Keratinocyte (primary cell): ENCODE data around the gene ZFYVE26. TPM values are rescaled to one million over a fixed set of nuclear protein-coding genes. Genes with fewer than 3 reads are reported as not detected.

ENCODE experiments used
- DNase-seq: peaks from one replicate; pipeline ENCODE4 v3.0.0-alpha.2; 2011; ENCODE audit warnings: low read depth, missing footprints, low spot score
- FAIRE-seq: peaks from 2 replicates; lab custom pipeline; 2011; peaks lifted over from hg19 to GRCh38; lab: Jason Lieb, UNC
- H2AFZ ChIP-seq: 2 replicates; pipeline ENCODE4 v1.6.0; 2012; ENCODE audit warnings: low read length, control low read depth, inconsistent platforms; ENCODE audit not compliant: control insufficient read depth
- H3K27ac ChIP-seq: 2 replicates; pipeline ENCODE4 v1.5.1; 2011; ENCODE audit warnings: low read length; ENCODE audit not compliant: control insufficient read depth, insufficient read depth
- H3K27me3 ChIP-seq: 3 replicates; pipeline ENCODE4 v1.6.0; 2011; ENCODE audit warnings: low read length; ENCODE audit not compliant: control insufficient read depth, insufficient read depth; ENCODE audit errors: extremely low read depth
- H3K36me3 ChIP-seq, 2 experiments: 2 replicates in 1 of 2; 3 replicates in 1 of 2; pipeline ENCODE4 v1.5.1; 2011; ENCODE audit warnings: low read length in 2 of 2, mild to moderate bottlenecking in 1 of 2; ENCODE audit not compliant: control insufficient read depth in 2 of 2, insufficient read depth in 2 of 2; ENCODE audit errors: extremely low read depth in 1 of 2
- H3K4me1 ChIP-seq: 3 replicates; pipeline ENCODE4 v1.5.1; 2011; ENCODE audit warnings: low read length; ENCODE audit not compliant: control insufficient read depth, insufficient read depth; ENCODE audit errors: extremely low read depth
- H3K4me2 ChIP-seq: 3 replicates; pipeline ENCODE4 v1.6.0; 2011; ENCODE audit warnings: low read depth, low read length; ENCODE audit not compliant: control insufficient read depth, insufficient read depth; ENCODE audit errors: extremely low read depth
- H3K4me3 ChIP-seq, 3 experiments: fragments of 200-600 bp in 1 of 3; sonication (generic) in 1 of 3; 2 replicates in 2 of 3; 3 replicates in 1 of 3; pipeline ENCODE4 v1.5.1; 2011 to 2016; ENCODE audit warnings: low read length in 3 of 3, mild to moderate bottlenecking in 3 of 3, control low read depth in 2 of 3, inconsistent platforms in 1 of 3, low read depth in 1 of 3, mixed read lengths in 1 of 3, mixed run types in 1 of 3, moderate library complexity in 1 of 3; ENCODE audit not compliant: control insufficient read depth in 2 of 3, insufficient read depth in 2 of 3; ENCODE audit errors: extremely low read depth in 1 of 3
- H3K79me2 ChIP-seq: 2 replicates; pipeline ENCODE4 v1.6.0; 2012; ENCODE audit warnings: low read length; ENCODE audit not compliant: control insufficient read depth, insufficient read depth
- H3K9ac ChIP-seq: 3 replicates; pipeline ENCODE4 v1.6.0; 2011; ENCODE audit warnings: low read length; ENCODE audit not compliant: control insufficient read depth, insufficient read depth; ENCODE audit errors: extremely low read depth
- H3K9me1 ChIP-seq: 3 replicates; pipeline ENCODE4 v1.6.0; 2011; ENCODE audit warnings: low read length; ENCODE audit not compliant: control insufficient read depth, insufficient read depth; ENCODE audit errors: extremely low read depth
- H3K9me3 ChIP-seq: 2 replicates; pipeline ENCODE4 v1.5.1; 2012; ENCODE audit warnings: low read depth, low read length; ENCODE audit not compliant: control insufficient read depth
- H4K20me1 ChIP-seq: 3 replicates; pipeline ENCODE4 v1.6.0; 2011; ENCODE audit warnings: low read length; ENCODE audit not compliant: control insufficient read depth, insufficient read depth; ENCODE audit errors: extremely low read depth
- EZH2 ChIP-seq: IDR thresholded peaks from one replicate; pipeline ENCODE4 v1.6.1; 2012; ENCODE audit warnings: inconsistent platforms, mild to moderate bottlenecking, low read length, moderate library complexity
- dilution Hi-C: fragments of 300-500 bp; cut with MboI; formaldehyde crosslinking; loops from one replicate; pipeline ENCODE4 v1.7.0; 2020; ENCODE audit warnings: low sequenced_read_pairs; ENCODE audit not compliant: extremely low pct_ligation_motif_present
- polyA plus RNA-seq, 5 experiments: library from polyadenylated mRNA; depleted of rRNA in 3 of 5; stranded (reverse) in 3 of 5; stranded (forward) in 1 of 5; unstranded in 1 of 5; fragments of >200 nt; gene quantifications; 1 replicate in 1 of 5; 2 replicates in 3 of 5; 3 replicates in 1 of 5; pipeline versions ENCODE4 v1.2.1 to v1.2.3, GENCODE V29; 2011 to 2012; ENCODE audit warnings: missing spikeins in 2 of 5, low read depth in 1 of 5, low replicate concordance in 1 of 5
- TF ChIP-seq, protein P1 (sequence below), 3 experiments: IDR thresholded peaks in 1 of 3; conservative IDR thresholded peaks in 1 of 3; optimal IDR thresholded peaks in 1 of 3; 2 replicates in 2 of 3; 3 replicates in 1 of 3; pipeline versions ENCODE3 to v1.5.1; 2011; ENCODE audit warnings: low read length in 3 of 3, mild to moderate bottlenecking in 3 of 3, moderate library complexity in 2 of 3, control low read depth in 1 of 3, inconsistent platforms in 1 of 3; ENCODE audit not compliant: insufficient read depth in 2 of 3; ENCODE audit errors: extremely low read depth in 1 of 3

The ZFYVE26 gene
- polyA plus RNA-seq, 1 donor (not counting 4 experiments of a cell fraction or from before 2014, with no cell fraction given), result 9.8 TPM

DNA sequence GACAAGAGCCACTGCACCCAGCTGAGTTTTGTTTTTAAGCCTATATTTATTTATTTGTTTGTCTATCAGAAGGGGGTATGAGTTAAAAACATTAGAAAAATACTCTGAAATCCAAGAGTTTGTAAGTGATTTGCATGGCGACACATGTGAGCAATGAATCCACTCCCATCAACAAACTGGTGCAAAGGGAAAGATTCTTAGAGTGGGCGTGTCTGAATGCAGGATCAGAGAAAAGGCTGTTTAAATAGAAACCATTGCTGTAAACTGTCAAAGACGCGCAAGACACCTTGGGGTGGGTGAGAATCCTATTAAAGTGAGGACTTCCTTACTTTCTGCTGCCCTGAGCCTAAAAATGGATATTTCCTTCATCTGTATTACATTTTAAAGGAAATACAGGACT lies 51.9 kb downstream of the ZFYVE26 start:
- Histone ChIP-seq H4K20me1 (no peaks in the 10 kb centered on the region), H3K4me1 (peaks cover 7% of the 10 kb centered on the region), H3K9me1 (no peaks in the 10 kb centered on the region), H3K27me3 (no peaks in the 10 kb centered on the region), H2AFZ (no peak overlapping the region), H3K9me3 (no peaks in the 10 kb centered on the region), H3K36me3 (peaks cover 19 to 22% of the 10 kb centered on the region in 2 experiments), H3K4me2 (no peak overlapping the region), H3K4me3 (no peak overlapping the region), H3K79me2 (no peaks in the 10 kb centered on the region), H3K9ac (no peak overlapping the region), H3K27ac (no peak overlapping the region)
- dilution Hi-C loops, result no loop called here
- no peak for DNase-seq
- TF ChIP-seq EZH2, result no peak
- TF ChIP-seq, protein P1, sequence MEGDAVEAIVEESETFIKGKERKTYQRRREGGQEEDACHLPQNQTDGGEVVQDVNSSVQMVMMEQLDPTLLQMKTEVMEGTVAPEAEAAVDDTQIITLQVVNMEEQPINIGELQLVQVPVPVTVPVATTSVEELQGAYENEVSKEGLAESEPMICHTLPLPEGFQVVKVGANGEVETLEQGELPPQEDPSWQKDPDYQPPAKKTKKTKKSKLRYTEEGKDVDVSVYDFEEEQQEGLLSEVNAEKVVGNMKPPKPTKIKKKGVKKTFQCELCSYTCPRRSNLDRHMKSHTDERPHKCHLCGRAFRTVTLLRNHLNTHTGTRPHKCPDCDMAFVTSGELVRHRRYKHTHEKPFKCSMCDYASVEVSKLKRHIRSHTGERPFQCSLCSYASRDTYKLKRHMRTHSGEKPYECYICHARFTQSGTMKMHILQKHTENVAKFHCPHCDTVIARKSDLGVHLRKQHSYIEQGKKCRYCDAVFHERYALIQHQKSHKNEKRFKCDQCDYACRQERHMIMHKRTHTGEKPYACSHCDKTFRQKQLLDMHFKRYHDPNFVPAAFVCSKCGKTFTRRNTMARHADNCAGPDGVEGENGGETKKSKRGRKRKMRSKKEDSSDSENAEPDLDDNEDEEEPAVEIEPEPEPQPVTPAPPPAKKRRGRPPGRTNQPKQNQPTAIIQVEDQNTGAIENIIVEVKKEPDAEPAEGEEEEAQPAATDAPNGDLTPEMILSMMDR (optimal IDR thresholded peaks at IDR 0.05 in 1 of 3, IDR thresholded peaks at IDR 0.05 in 1 of 3, conservative IDR thresholded peaks at IDR 0.05 in 1 of 3; ENCODE audit: extremely low read depth in 1 of 3, insufficient read depth in 2 of 3, low read length in 3 of 3), result no peak
- no peak for FAIRE-seq

DNA sequence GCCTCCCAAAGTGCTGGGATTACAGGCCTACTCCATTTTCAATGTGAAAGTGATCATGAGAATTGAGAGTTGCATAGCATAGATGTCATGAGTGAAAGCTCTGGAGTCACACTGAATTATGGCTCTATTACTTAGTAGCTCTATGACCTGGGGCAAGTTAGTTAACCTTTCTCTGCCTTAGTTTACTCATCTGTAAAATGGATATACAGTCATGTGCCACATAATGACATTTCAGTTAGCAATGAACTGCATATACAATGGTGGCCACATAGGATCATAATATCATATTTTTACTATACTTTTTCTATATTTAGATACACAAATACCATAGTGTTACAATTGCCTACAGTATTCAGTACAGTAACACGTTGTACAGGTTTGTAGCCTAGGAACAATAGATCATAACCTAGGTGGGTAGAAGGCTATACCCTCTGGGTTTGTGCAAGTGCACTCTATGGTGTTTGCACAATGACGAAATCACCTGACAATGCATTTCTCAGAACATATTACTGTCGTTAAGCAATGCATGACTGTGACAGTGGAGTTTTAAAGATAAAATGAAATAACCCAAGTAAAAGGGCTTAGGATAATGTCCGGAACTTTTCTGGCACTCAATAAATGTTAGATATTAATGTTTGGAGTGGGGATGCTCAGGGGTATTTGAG lies 53.1 kb downstream of the ZFYVE26 start:
- TF ChIP-seq EZH2, result no peak
- TF ChIP-seq, protein P1 (optimal IDR thresholded peaks at IDR 0.05 in 1 of 3, IDR thresholded peaks at IDR 0.05 in 1 of 3, conservative IDR thresholded peaks at IDR 0.05 in 1 of 3; ENCODE audit: extremely low read depth in 1 of 3, insufficient read depth in 2 of 3, low read length in 3 of 3), result no peak
- dilution Hi-C loops, result no loop called here

More for the DNA sequence above, 53.1 kb downstream of the ZFYVE26 start:
- Histone ChIP-seq H3K9me1 (no peaks in the 10 kb centered on the region), H3K79me2 (no peaks in the 10 kb centered on the region), H3K27ac (no peak overlapping the region), H3K4me3 (no peak overlapping the region), H3K27me3 (no peaks in the 10 kb centered on the region), H2AFZ (no peak overlapping the region), H3K36me3 (peaks cover 19% of the 10 kb centered on the region in 2 experiments), H3K4me2 (no peak overlapping the region), H3K4me1 (peaks cover 7% of the 10 kb centered on the region), H3K9ac (no peak overlapping the region), H3K9me3 (no peaks in the 10 kb centered on the region), H4K20me1 (no peaks in the 10 kb centered on the region)
- FAIRE-seq (no peak), DNase-seq (no peak)
